Measurements from ENCODE around the gene FXYD6. TPM values are rescaled to one million over a fixed set of nuclear protein-coding genes. Genes with fewer than 3 reads are reported as not detected.
A peak's percentile ranks its signal among the peaks of the same experiment; 100 is the strongest.

The FXYD6 gene
- total RNA-seq, 4 donors from 2014 or later: 21.5 to 79.9 (median 25.6) TPM

DNA sequence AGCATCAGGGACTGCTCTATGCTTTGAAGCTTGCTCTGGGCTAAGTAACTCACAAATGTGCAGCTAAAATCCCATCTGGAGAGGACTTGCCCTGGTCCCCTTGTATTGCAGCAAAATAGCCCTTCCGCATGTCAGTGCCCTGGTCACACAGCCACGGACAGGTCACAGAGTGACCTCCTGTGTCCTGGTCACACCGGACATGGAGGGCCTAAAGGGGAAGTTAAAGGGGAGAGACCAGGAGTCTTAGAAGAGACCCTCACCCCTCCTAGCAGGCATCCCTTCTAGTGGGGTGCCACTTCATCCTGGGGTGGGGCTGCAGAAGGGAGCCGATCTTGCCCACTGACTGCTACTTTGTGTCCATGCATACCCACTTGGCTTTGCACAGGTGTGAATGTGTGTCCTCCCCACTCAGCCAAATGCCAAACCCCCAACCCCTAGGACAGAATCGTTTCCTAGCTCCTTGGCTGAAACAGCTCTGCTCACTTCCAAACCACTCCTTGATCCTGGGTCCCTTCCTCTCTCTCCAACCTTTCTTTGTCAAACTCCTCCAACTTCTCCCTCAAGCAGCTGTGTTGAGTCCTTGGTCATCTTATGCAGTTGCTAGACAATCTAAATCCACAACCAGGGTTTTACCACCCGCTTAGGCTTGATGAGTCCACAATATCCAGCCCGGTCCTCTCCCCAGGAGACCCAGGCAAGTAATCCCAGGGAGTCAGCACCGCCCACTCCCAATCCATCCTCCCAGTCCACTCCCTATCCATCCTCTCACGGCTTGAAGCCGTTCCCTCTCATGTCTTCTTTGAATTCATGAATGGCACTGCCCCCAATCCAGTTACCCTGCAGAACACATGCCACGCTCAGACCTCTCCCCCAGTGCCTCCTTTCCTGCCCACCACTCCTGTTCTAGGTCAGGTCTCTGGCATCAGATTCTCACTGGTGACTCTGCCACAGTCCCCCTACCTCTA lies 3.3 kb upstream of the FXYD6 start:
- TF ChIP-seq CTCF (IDR thresholded peaks at IDR 0.05): no peak
- ATAC-seq (ENCODE audit: low FRiP score): no peak
- no peak for DNase-seq (ENCODE audit: low spot score)

- TF ChIP-seq CTCF (IDR thresholded peaks at IDR 0.05): no peak
- ATAC-seq (ENCODE audit: low FRiP score) (no peak), DNase-seq (ENCODE audit: low spot score) (no peak)
Measured at GRCh38 chr11:117878939-117879475, 2.5 kb upstream of the FXYD6 start.

DNA sequence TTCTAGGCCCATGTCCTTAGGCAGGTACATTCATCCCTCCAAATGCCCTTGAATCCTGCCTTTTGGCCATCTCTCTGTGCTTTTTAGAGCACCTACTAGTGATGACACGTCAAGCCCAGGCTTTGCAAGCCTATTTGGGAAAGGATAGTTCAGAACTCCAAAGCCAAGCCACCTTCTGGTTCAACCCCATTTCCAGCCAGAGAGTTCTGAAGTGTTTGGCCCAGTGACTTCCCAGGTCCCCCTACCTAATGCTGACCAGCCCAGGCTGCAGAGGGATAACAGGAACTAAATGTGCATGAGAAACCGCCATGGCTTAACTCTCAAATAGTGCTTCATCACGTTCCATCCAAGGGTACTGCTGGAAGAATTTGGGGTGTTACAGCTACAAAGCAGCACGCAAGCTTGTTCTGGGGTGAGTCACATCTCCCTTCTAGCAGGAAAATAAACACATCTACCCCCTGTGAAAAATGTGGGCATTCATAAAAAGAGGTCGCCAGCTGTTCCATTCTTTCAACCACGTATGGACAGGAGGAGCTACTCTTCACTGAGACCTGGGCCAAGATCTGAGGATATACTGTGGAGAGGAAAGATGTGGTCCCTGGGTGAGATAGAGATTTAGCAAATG lies 2.0 kb upstream of the FXYD6 start:
- ATAC-seq (ENCODE audit: low FRiP score): no peak
- TF ChIP-seq CTCF (IDR thresholded peaks at IDR 0.05): no peak

DNA sequence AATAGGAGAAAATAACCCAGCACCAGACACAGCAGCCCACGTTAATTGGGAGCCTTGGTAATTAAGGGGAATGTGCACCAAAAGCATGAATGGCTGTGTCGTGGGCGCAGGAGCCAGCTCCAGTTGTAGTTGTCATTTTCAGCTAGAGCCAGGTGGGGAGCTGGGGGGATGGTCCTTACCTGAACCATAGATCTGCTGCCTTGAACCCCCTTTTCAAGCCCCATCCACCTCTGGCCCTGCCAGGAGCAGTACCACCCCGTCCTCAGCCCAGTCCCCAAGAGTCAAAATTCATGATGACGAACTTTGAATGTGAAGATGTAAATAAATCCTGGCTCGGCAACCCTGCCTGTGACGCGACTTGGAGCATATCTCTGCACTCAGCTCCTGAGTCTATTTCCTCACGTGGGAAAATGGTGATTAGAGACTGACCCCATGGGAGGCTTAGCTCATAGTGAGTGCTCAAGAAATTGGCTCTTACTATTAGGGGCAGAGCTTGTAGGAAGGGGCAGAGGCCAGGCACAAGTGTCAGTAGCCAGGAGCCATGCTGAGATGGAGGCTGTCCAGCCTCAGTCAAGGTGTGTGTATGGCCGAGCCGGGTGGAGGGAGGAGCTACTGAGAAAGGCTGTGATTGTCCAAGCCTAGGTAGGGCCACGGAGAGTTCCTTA lies 794 bp upstream of the FXYD6 start:
- ATAC-seq (ENCODE audit: low FRiP score): peak; percentile 46
- TF ChIP-seq CTCF (IDR thresholded peaks at IDR 0.05): no peak
- no peak for DNase-seq (ENCODE audit: low spot score)

More for the DNA sequence above, 2.0 kb upstream of the FXYD6 start:
- no peak for DNase-seq (ENCODE audit: low spot score)

- DNase-seq (ENCODE audit: low spot score): no peak
- ATAC-seq (ENCODE audit: low FRiP score): no peak
- TF ChIP-seq CTCF (IDR thresholded peaks at IDR 0.05): no peak
Measured at GRCh38 chr11:117876059-117876340, 458 bp downstream of the FXYD6 start.

DNA sequence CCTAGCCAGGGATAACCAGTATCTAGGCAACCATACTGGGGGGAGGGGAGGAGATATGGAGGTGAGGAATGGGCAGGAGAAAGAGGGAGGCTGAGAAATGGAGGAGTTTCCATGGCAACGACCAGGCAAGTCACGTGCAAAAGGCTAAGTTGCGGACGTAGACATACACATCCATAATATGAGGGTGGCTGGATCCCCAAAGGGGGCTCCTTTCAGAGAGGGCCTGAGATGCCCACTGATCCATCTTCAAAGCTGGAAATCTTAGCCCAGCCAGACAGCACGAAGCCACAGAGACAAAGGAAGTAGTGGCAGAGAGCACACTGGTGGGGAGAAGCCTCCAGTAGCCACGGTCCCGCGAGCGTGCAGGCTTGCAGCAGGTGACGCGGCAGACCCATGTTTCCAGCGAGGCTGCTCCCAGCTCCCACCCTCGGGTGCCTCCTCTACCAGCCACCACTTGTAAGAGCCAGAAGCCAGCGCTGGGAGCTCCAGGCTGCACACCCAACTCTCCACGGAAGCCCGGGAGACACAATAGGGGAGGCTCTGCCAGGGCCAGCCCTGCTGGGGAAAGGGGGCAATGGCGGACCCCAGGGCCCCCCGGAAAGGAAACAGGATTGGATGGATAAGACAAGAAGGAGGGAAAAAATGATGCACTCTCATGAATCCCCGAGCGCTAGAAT lies 938 bp downstream of the FXYD6 start:
- DNase-seq (ENCODE audit: low spot score) (no peak), ATAC-seq (ENCODE audit: low FRiP score) (no peak)
- no peak for TF ChIP-seq CTCF (IDR thresholded peaks at IDR 0.05)
